ENCODE measurements around the gene CSNK1G2. TPM values are rescaled to one million over a fixed set of nuclear protein-coding genes. Genes with fewer than 3 reads are reported as not detected.

CSNK1G2 gene
- total and polyA plus RNA-seq, 8 donors, result 20.7 to 69.4 (median 27.9) TPM

- intact Hi-C loops (cut with DNase I), result no loop called here
- no peaks in the 10 kb centered on the region for H3K27me3 ChIP-seq
- 93 to 95% methylated on average over 35 of the region's 35 CpGs for WGBS, 2 donors
Measured at GRCh38 chr19:1924320-1924961, 16.5 kb upstream of the CSNK1G2 start.

GRCh38 chr19:1925544-1925943 is 15.4 kb upstream of the CSNK1G2 start:
- H3K4me3 ChIP-seq, result no peak overlapping the region
- ATAC-seq, result no peak
- intact Hi-C loops (cut with DNase I), result no loop called here
- H3K4me1 ChIP-seq, result peaks cover 0 to 4% (median 0%) of the 10 kb centered on the region in 3 donors
- peaks cover 0 to 31% (median 7%) of the 10 kb centered on the region in 3 donors for H3K36me3 ChIP-seq
- no peak for TF ChIP-seq CTCF (IDR thresholded peaks at IDR 0.05)
- no peaks in the 10 kb centered on the region for H3K9me3 ChIP-seq
- no peak for FAIRE-seq
- no peak overlapping the region for H3K27ac ChIP-seq
- H3K27me3 ChIP-seq, result no peaks in the 10 kb centered on the region
- no peak for DNase-seq
- WGBS, 2 donors, result 86 to 91% methylated on average over 16 of the region's 16 CpGs

More at GRCh38 chr19:1924320-1924961, 16.5 kb upstream of the CSNK1G2 start:
- ATAC-seq (no peak), FAIRE-seq (no peak), DNase-seq (peak in 1 of 6 donors; percentile 70)
- no peaks in the 10 kb centered on the region for H3K4me1 ChIP-seq
- no peak for TF ChIP-seq CTCF (IDR thresholded peaks at IDR 0.05)
- peaks cover 0 to 42% (median 9%) of the 10 kb centered on the region in 3 donors for H3K36me3 ChIP-seq
- H3K4me3 ChIP-seq, result no peak overlapping the region
- H3K9me3 ChIP-seq, result no peaks in the 10 kb centered on the region
- H3K27ac ChIP-seq, result no peak overlapping the region

GRCh38 chr19:1929021-1929742 is 11.8 kb upstream of the CSNK1G2 start:
- Histone ChIP-seq H3K27me3 (no peaks in the 10 kb centered on the region), H3K9me3 (no peaks in the 10 kb centered on the region), H3K4me1 (peaks cover 0 to 4% (median 0%) of the 10 kb centered on the region in 3 donors), H3K36me3 (peaks cover 0 to 5% (median 0%) of the 10 kb centered on the region in 3 donors), H3K4me3 (peak overlapping the region in 2 of 4 donors; percentile 28 to 46), H3K27ac (no peak overlapping the region)
- 3 to 4% methylated on average over 42 of the region's 42 CpGs for WGBS, 2 donors
- ATAC-seq (peak; percentile 94 to 98 (median 96)), DNase-seq (peak; percentile 61 to 95 (median 82)), FAIRE-seq (no peak)
- intact Hi-C loops (cut with DNase I), result no loop called here
- peak; percentile 86 to 93 (median 88) for TF ChIP-seq CTCF (IDR thresholded peaks at IDR 0.05)

GRCh38 chr19:1931445-1931844 is 9.5 kb upstream of the CSNK1G2 start:
- intact Hi-C loops (cut with DNase I), result loop anchor here in 1 of 3 donors (10.0 kb wide), 1 partner anchor 133 kb away; no protein-coding TSS in a partner anchor
- no peak for ATAC-seq
- no peaks in the 10 kb centered on the region for H3K36me3 ChIP-seq
- FAIRE-seq, result no peak
- TF ChIP-seq CTCF (IDR thresholded peaks at IDR 0.05), result no peak
- whole genome bisulfite sequencing, 2 donors, result 86 to 89% methylated on average over 1 of the region's 1 CpG
- no peak for DNase-seq
- no peak overlapping the region for H3K27ac ChIP-seq
- H3K4me1 ChIP-seq, result peaks cover 0 to 4% (median 0%) of the 10 kb centered on the region in 3 donors
- no peak overlapping the region for H3K4me3 ChIP-seq
- no peaks in the 10 kb centered on the region for H3K27me3 ChIP-seq
- H3K9me3 ChIP-seq, result no peaks in the 10 kb centered on the region
